DMS53 (cell line): ENCODE data around the gene MRPL21.

Experiments used
- DNase-seq: peaks from one replicate; lab custom pipeline; 2025; lab: John Stamatoyannopoulos, UW

MRPL21 gene

DNA sequence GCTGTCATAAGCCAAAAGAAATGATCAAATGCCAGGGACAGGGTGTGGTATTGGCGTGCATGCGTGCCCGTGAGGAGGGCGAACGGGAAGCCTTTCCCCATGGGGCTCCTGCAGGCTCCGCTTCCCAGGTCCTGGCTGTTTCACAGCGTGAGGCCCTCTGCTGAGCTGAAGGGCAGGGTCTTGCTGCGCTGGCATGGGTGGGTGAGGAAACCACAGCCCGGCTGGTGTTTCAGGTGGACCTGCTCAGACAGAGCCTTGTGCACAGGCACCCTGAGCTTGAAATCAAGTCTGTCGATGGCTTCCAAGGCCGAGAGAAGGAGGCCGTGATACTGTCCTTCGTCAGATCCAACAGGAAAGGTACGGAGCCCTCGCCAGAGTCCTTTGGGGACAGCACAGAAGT is 31.4 kb upstream of the MRPL21 start:
- DNase-seq = no peak

DNA sequence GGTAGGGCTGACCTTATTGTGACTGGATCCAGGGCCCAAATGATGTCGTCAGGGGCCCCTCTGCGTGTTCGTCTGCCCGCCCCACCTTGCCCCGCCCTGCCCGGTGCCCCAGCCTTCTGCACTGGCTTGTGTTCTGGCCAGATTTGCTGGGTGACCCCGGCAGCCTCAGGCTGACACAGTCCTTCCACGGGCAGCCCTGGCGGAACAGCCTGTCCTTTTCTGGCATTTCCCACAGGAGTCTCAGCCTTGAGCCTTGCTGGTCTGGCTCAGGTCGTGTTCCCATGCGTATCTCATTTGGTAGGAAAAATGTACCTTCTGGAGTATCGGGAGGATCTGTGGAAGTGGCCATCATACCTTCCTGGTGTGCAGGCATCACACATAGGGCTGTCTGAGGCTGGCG is 31.0 kb upstream of the MRPL21 start:
- DNase-seq = no peak

DNA sequence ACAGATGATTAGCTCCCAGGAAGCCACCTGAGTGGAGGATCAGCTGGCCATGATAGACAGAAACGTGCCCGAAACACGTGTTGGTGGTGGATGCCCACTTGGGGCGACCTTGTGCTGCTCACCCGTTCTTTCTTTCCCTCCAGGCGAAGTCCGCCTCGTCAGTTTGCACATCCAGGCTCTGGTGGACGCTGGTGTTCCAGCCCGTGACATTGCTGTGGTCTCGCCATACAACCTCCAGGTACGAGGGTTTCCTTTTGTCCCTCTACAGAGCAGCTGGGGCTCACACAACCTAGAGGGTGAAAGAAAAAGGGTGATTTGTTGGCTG is 30.7 kb upstream of the MRPL21 start:
- DNase-seq = no peak

DNA sequence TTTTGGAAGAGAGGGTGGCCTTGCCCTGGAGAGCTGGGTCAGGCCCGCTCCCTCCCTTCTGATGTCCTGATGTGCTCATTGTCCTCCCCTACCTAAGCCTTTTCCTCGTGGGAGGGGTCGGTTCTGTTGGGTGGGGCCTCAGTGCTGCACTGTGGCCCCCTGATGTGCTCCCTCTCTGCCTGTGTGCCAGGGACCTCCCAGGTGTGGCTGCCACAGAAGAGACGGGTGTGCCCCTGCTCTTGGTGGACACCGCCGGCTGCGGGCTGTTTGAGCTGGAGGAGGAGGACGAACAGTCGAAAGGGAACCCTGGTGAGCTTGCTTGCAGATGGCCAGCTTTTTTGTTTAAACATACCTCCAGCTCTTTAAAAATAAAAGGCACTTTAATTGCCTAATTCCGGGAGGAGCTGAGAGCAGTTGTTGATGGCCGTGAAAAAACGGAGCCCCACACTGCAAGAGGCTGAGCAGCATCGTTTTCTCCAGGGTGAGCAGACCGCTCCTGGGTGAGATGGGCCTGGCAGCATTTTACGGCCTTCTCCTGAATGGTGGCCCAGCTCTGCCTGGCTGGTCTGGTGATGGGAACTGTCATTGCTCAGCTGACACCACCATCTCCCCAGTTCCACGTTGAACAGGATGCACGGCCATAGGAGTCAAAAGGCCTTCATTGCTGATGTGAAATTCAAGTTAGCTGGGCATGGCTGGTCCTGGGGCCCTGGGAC is 30.1 kb upstream of the MRPL21 start:
- DNase-seq = no peak

DNA sequence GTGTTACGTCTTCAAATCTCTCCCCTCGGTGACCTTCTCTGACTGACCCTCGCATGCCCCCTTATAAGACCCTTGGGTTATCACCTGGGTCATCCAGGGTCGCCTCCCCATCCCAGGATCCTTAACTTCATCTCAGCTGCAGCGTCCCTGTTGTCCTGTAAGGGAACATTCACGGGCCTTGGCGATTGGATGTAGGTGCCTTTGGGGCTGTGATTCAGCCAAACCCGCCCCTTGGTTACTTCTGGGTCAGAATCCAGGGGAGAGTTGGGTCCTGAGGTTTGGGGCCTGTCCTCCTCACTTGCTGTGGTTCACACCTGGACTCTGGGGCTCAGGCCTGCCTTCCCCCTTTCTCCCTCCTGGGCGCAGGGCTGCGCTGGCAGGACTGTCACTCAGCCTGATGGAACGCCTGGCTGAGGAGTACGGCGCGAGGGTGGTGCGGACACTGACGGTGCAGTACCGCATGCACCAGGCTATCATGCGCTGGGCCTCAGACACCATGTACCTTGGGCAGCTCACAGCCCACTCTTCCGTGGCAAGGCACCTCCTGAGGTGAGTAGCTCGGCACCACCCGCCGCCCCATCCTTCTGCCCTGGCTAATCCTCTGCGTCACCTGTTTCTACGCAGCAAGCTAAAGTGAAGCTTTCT is 29.4 kb upstream of the MRPL21 start:
- DNase-seq = no peak

DNA sequence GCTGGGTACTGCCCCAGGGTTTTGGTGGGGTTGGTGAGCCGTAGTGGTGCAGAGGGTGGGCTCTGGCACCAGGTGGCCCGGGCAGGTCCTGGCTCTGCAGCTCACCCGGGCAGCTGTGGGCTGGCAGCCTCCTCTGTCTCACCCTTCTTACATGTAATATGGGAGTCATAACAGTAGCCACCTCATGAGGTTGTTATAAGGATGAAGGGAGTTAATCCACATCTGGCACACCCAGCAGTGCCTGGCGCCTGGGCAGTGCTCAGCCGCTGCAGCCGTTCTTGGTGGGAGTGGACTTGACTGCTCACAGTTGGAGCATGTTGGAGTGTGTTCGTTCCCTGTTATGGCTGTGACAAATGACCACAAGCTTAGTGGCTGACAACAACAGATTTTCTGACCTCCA is 28.7 kb upstream of the MRPL21 start:
- no peak for DNase-seq

DNA sequence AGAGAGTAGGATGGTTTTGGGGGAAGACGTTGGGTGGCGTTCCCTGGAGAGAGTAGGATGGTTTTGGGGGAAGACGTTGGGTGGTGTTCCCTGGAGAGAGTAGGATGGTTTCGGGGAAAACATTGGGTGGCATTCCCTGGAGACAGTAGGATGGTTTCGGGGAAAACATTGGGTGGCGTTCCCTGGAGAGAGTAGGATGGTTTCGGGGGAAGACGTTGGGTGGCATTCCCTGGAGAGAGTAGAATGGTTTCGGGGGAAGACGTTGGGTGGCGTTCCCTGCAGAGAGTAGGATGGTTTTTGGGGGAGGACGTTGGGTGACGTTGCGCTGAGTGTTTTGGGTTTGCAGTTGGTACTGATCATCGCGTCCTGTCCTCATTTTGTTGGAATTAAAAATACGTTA is 28.3 kb upstream of the MRPL21 start:
- DNase-seq = no peak

DNA sequence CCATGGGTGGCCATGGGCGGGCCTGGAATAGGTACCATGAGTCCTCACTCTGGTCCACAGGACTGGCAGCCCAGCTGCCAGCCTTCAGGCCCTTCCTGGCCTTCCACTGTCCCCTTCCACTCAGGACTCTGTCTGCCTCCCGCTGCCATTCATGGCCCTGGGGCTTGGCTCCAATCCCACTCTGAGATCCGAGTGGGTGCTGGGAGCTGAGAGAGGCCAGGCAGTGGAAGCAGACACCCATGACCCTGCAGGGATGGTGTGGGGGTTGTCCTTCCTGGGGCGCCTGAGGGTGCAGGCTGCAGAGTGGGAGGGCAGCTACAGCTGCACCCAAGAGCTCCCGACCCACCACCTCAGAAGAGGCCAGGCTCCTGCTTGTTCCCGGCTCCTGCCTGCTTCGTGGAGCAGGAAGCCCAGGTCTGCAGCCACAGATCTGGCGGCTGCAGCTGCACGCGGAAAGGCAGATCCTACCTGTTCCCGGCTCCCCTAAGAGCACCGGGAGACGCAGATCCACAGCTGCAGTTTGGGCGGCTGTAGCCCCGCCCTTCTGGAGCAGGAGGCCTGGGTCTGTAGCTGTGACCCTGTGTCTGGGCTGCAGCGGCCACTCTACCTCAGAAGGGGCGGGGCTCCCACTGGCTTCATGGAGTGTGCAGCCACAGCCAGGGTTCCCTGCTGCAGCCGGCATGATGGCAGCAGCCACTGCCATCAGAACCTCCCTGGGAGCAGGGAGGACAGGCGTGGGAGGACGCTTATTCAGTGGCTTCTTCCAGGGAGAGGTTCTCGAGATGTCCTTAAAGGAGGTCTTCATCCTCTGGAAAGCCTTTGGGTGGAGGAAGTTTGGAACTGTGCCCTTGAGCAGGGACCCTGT is 27.6 kb upstream of the MRPL21 start:
- DNase-seq = no peak

DNA sequence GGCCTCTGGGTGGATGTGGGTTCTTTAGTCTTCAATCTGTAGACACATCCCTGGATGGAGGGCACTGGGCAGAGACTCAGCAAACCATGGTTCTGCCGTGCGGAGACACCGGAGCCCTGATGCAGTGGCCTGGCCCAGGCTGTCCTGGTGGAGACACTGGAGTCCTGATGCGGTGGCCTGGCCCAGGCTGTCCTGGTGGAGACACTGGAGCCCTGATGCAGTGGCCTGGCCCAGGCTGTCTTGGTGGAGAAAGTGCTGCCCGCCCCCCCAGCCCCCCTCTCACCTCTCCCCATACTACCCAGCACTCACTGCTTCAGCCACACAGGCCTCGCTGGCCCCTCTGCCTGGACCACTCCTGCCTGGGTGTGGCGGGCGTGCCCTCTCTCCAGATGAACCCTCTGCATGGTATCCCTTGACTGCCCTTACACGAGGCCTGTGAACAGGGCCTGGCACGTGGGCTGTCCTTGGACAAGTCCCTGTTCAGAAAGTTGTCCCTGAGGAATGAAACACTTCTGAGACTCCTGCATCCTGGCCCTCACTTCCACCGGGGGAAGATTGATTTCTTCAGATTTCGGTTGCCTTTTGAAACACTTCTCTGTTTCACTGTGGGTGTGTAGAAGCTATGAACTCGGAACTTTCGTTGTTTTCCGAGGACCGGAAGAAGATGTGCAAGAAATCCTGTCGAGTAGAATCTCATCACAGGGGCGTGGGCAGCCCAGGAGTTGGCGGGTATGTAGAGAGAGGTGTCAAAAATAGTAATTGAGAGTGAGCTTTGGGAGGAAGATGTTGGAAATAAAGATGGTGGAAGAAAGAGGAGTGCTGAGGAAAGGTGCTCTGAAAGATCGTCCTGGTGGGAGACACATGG is 26.3 kb upstream of the MRPL21 start:
- DNase-seq = no peak

DNA sequence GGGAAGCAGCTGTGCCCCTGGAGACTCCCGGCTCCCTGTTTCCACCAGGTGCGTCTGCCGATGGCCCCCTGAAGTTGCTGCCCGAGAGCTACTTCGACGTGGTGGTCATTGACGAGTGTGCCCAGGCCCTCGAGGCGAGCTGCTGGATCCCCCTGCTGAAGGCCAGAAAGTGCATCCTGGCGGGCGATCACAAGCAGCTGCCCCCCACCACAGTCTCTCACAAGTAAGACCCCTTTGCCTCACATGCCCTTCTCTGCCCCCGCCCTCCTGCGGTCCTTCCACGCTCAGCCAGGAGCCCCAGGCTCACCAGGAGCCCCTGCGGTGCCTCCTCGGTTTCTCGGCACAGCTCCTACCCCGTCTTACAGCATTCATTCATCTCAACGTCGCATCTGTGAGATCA is 25.5 kb upstream of the MRPL21 start:
- DNase-seq = no peak

DNA sequence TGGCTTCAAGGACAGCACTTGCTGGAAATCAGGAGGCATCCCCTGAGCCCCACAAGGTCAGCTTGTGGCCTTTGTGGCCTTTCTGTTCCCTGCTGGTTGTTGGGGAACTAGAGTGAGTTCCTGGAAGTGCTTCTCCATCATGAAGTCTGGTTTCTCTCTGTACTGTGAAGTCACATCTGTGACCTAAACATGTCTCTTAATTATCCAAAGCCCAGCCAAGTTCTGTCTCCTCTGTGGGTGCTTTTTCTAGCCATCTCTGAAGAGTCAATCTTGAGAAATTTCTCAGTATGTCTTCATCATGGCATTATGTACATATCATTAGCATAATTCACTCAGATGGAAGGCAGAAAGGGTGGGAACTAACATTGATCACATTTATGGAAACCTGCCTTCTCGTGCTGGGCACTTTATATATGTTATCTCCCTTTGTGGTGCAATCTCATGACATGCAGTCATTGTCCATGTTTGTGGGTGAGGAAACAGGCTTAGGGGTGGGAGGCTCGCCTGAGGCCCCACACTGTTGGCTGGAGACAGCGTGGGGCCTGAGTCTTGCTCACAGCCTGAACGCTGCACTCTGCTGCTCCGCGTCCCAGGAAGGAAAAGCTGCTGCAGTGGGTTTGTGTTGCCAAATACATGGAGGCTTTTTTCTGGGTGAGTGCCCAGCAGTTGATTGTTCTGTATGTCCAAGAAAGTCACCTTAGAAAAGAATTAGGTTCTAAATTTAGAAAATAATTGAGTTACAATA is 24.7 kb upstream of the MRPL21 start:
- no peak for DNase-seq

DNA sequence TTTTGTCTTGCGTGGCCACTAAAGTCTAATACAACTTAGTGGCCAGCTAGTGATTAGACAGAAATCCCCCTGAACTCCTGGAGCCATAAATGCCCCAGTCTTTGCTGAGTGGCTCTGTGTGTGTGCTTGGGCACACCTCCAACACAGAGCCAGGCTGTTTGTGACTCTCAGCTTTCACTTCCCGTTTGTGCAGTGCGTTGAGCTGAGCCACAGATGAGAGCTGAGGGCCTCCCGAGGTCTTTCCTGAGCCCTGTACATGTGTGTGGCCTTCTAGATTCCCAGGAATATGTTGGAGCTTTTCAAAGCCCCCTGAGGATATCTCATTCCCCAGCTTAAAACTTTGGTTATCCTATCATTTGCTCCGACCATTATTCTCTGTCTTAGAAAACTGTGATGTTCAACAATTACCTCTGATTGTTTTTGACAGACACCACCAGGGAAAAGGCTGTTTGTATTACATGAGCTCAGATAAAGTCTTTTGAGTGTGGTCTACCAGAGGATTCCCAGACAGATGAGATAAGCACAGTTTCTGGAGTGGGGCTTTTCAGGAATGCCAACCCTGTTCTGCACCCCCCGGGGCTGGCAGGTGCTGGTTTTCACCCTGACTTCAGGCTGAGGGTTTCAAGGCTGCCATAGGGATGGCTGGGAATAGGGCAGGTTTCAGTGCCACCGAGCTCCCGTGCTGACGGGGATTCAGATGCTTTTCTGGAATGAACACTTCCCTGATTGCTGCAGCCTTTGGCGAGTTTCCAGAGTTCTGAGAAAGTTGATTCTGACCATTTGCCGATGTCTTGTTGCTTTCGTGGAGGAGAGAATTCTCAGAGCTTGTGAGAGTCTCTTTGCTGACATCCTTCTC is 23.9 kb upstream of the MRPL21 start:
- no peak for DNase-seq

DNA sequence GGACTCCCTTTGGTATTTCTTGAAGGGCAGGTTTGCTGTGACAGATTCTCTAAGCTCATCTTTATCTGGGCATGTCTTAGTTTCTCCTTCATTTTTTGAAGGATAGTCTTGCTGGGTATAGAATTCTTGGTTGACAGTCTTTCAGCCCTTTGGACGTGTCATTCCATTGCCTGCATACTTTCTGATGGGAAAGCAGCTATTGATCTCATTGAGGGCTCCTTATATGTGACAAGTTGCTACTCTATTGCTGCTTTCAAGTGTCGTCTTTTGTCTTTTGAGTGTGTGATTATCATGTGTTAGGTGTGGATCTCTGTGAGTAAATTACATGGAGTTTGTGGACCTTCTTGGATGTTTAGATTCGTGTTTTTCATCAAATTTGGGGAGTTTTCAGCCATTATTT is 22.0 kb upstream of the MRPL21 start:
- DNase-seq = peak; percentile 26

DNA sequence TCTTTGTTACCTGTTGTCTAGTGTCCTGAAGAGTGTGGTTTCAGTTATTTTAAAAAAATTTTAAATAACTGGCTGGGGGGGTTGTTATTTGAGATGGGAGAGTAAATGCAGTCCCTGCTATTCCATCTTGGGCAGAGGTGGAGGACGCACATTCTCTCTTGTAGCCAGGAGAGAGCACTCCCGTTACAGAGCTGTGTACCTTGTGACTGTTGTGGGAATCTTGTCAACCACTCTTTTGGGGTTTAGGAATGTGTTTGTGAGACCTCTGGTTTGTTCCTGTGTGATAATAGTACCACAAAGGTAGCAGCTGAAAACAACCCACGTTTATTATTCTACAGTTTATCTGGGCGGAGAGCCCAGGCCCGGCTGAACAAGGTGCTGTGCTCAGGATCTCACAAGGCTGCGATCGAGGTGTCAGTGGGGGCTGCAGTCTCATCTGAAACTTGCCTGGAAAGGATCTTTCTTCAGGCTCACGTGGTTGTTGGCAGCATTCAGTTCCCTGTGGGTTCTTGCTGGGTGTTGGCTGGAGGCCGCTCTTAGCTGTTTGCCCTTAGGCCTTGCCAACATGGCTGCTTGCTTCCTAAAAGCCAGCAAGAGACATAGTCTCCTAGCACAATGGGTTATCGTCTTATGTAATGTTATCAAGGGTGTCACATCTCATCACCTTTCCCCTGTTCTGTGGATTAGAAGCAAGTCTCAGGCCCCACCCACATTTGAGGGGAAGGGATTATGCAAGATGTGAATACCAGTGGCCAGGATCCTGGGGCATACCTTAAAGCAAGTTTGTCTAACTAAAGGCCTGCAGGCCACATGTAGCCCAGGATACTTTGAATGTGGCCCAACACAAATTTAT is 20.7 kb upstream of the MRPL21 start:
- no peak for DNase-seq

DNA sequence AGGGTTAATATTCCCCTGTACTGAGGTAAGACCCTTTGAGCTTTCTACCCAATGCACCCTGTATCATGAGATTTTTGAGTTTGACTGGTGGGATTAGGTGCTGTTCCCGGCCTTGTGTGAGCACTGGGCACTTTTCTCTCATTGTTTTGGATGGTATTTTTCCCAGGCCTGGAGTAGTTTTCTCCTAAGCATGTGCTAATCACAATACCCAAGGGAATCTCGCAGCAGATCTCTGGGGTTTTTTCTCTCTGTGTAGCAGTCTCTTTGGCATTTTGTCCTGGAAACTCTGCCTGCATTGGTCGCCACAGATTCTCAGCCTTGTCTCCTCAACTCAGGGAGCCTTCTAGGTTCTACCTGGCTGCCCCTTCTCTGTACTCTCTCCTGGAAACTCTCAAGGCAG is 20.0 kb upstream of the MRPL21 start:
- no peak for DNase-seq

DNA sequence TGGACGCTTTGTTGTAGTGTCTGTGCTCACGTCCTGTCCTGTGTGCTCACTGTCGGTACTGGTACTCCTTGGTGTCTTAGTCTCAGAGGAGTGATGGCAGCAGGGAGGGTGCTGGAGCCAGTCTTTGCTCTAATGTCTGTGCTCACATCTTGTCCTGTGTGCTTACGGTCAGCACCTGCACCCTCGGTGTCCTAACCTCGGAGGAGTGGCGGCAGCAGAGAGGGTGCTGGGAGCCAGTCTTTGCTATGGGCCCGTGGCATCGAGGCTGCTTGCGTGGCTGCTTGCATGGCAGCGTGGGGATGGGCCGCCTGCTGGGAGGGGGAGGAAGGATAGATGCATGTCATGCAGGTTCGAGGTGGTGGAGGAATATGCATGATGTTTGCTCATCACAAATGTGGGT is 12.8 kb upstream of the MRPL21 start:
- DNase-seq = no peak

DNA sequence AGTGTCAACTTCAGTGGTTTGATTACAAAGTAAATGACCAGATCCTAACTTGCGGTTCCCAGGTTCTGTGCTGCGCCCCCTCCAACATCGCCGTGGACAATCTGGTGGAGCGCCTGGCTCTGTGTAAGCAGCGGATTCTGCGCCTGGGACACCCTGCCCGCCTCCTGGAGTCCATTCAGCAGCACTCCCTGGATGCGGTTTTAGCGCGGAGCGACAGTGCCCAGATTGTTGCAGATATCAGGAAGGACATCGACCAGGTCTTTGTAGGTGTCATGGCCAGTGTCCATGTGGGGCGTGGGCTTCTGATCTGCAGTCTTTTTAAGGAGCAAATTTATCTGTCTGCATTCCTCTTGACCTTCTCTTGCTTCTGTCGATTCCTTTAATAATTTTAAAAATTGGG is 11.1 kb upstream of the MRPL21 start:
- no peak for DNase-seq

DNA sequence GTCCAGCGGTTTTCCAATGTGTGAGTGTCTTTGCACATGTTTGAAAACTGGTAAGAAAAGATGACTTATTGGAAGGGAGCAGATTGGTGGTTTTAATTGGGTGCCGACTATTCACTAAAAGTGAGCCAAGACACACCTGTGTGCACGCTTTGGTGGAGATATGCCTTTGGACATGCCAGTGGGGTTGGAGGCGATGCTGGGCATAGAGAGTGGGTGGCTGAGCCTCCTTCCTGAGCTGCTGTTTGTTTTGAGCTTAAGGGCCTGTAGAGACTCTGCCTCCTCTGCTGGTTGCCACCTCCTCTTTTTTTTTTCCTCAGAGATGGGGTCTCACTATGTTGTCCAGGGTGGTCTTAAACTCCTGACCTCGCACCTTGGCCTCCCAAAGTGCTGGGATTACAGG is 9.6 kb upstream of the MRPL21 start:
- no peak for DNase-seq

DNA sequence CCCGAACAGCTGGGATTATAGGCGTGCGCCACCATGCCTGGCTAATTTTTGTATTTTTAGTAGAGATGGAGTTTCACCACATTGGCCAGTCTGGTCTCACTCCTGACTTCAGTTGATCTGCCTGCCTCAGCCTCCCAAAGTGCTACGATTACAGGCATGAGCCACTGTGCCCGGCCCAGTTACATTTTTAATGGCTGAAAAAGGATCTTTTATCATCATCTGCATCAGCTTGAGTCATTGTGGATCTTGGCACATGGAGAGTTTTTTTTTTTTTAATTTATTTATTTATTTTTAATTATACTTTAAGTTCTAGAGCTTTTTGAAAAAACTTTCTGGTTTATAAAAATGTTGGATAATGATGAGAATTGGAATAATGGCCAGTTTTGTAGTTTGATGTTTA is 8.6 kb upstream of the MRPL21 start:
- DNase-seq = no peak

DNA sequence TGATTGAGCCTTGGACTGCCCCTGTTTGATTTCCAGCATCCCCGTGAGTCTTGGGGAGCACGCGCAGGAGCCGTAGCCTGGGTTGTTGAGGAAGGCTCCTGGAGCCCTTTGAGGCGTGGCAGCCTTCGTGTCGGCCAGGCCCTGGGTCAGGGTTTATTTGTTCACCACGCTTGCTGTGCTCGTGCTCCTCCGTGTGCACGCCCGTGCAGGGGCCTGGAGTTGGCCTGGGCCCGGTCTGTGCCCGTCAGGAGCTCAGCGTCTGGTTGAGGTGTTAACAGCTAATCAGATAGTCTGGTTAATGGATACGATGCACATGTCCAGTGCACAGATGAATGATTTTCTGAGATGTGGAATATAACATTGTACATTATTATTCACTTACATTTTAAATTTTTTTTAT is 8.1 kb upstream of the MRPL21 start:
- no peak for DNase-seq
